ENCODE measurements around the gene TTLL6.

TTLL6 gene

DNA sequence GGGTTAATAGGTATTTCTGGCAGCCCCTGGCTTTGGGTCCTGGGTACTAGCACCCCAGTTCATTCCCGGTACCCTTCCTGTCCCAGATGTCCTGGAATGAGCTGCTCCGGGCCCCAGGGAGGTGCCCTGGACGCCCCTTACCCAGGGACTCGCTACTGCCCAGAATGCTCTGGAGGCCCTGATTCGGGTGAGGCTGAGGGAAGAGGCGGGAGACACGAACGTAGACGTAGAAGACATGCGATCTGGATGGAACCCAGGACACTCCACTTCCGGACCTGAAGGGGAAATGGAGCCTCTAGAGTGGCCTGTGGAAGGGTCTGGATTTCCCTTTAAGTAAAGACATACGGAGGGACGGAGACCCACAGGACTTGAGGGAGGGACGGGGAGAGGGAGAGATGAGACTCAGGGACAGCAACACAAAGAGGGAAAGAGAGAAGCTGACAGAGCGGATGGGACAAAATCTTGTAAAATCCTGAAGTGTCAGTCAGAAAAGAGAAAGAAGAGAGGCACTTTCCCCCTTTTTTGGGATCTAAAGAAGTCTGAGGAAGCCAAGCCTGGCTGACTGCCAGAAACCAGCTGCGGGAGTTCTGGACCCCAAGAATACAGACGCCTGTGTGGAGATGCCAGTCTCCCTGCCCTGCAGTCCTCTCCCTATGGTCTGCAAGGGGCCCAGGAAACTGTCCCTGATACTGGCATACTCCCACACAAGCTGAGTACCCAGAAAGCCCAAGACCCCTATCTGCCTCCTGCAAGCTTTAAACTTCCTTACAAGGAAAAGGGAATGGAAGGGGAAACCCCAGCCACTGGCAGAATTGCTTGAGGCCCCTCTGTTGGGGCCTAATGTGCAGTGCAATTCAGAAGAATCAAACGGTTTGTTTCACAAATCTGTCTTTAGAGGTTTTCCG is 87.4 kb downstream of the TTLL6 start:
- peak overlapping the region; percentile 37 for H3K4me3 ChIP-seq (ENCODE audit: low read depth, low read length)

DNA sequence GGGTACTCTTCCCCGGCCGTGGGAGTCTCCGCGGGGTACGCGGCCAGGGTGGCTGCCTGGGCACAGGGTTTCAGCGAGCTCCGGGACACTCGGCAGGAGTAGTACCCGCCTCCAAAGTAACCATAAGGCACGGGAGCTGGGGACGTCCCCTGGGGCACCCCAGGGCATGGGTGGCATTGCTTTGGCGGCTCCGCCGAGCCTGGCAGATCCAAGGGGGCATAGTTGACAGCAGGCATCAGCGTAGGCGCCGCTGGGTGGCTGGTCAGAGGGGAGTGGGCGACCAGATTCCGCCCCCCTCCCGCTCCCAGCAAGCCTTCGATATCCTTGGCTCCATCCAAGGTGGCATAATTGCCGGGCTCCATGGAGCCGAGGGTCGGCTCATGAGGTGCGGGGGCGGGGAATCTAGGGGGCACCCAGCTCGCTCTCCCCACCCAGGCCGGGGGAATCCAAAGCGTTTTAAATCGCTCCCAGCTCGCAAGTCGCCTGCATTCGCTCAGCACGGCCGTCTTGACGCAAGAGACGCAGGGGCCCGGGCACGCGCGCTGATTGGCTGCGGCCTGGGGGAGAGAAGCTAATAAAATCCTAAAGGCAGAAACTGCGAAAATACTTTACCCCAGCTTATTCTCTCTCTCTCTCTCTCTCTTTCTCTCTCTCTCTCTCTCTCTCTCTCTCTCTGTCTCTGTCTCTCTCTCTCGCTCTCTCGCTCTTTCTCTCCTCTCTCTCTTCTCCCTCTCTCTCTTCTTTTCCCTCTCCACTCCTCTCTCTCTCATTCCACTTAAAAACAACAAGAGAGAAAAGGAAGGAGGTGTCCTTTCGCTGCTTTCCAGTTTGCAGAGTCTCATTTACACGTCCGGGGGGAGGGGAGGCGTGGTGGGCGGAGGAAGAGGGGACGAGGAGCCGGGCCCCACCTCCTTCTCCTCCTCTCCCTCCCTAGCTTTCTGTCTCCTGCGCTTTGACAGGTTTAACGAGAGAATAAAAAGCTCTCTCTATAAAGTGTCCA is 88.5 kb downstream of the TTLL6 start, which contains the start of gene HOXB13:
HOXB13 (minus strand) TSS at position 519 of the 1,000 bp plus-strand sequence; CDS start at position 362, 157 bp downstream.
- Histone ChIP-seq H3K4me1 (ENCODE audit: control insufficient read depth, insufficient read depth, low read length) (no peaks in the 10 kb centered on the region), H3K27me3 (ENCODE audit: control insufficient read depth, insufficient read depth, low read length) (peaks cover 100% of the 10 kb centered on the region), H3K9me3 (ENCODE audit: control insufficient read depth, insufficient read depth, low read length) (no peaks in the 10 kb centered on the region), H3K9ac (ENCODE audit: low read depth, low read length) (no peak within 1 kb of the TSS), H3K4me3 (ENCODE audit: low read depth, low read length) (peak within 1 kb of the TSS; percentile 37), H3K36me3 (ENCODE audit: control insufficient read depth, insufficient read depth, low read length) (no peaks in the 10 kb centered on the region)

More for the DNA sequence above, 87.4 kb downstream of the TTLL6 start:
- Histone ChIP-seq H3K27me3 (ENCODE audit: control insufficient read depth, insufficient read depth, low read length) (peaks cover 100% of the 10 kb centered on the region), H3K9ac (ENCODE audit: low read depth, low read length) (no peak overlapping the region), H3K4me1 (ENCODE audit: control insufficient read depth, insufficient read depth, low read length) (no peaks in the 10 kb centered on the region), H3K9me3 (ENCODE audit: control insufficient read depth, insufficient read depth, low read length) (no peaks in the 10 kb centered on the region), H3K36me3 (ENCODE audit: control insufficient read depth, insufficient read depth, low read length) (no peaks in the 10 kb centered on the region)

DNA sequence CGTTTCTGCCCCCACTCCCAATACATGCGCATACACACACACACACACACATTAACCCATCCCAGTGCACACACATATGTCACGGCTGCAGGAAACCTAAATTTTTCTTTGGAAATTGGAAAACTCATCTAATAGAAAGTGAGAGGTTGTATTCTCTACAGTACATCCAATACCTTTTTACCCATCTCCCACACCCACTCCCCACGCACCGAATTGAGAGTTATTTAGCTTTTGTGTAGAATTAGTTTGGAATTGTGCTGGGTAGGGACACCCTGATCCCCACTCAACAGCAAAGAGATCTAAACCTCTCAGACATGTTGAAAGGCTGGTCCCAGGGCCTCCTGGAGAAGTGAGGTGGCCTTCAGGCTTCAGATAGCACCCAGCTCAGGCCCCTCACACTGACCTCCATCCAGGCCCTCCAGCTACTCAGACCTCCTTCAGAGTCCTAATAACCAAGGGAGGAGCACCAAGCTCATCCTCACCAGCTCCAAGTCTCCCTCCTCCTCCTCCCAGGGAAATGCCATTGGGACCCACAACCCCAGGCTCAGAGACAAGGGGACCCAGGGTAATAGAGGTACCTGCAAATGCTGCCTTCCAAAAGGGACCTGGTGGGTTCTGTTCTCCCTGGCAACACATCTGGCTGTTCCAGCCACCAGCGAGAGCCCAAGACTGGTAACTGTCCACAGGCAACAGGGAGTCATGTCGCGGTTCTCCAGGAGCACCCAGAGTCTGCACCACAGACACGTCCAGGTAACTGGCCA is 89.4 kb downstream of the TTLL6 start:
- peak overlapping the region; percentile 28 for H3K4me3 ChIP-seq (ENCODE audit: low read depth, low read length)
- peaks cover 100% of the 10 kb centered on the region for H3K27me3 ChIP-seq (ENCODE audit: control insufficient read depth, insufficient read depth, low read length)
- H3K9me3 ChIP-seq (ENCODE audit: control insufficient read depth, insufficient read depth, low read length), result no peaks in the 10 kb centered on the region
- H3K4me1 ChIP-seq (ENCODE audit: control insufficient read depth, insufficient read depth, low read length), result no peaks in the 10 kb centered on the region
- no peaks in the 10 kb centered on the region for H3K36me3 ChIP-seq (ENCODE audit: control insufficient read depth, insufficient read depth, low read length)
- no peak overlapping the region for H3K9ac ChIP-seq (ENCODE audit: low read depth, low read length)

DNA sequence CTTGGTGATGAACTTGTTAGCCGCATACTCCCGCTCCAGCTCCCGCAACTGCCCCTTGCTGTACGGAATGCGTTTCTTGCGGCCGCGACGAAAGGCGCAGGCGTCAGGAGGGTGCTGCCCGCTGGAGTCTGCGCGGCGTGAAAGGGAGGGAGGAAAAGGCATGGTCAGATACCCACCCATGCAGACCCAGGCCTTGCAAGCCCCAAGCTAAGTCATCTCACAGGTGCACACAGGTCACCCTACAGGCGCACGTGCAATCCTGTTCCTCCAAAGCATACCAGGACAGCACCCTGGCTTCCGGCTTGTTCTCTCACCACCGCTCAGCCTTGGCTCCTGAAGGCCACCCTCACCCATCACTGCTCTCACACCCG is 90.1 kb downstream of the TTLL6 start:
- no peak overlapping the region for H3K9ac ChIP-seq (ENCODE audit: low read depth, low read length)
- H3K9me3 ChIP-seq (ENCODE audit: control insufficient read depth, insufficient read depth, low read length), result no peaks in the 10 kb centered on the region
- peaks cover 3% of the 10 kb centered on the region for H3K4me1 ChIP-seq (ENCODE audit: control insufficient read depth, insufficient read depth, low read length)
- peaks cover 100% of the 10 kb centered on the region for H3K27me3 ChIP-seq (ENCODE audit: control insufficient read depth, insufficient read depth, low read length)
- H3K36me3 ChIP-seq (ENCODE audit: control insufficient read depth, insufficient read depth, low read length), result no peaks in the 10 kb centered on the region
- peak overlapping the region; percentile 28 for H3K4me3 ChIP-seq (ENCODE audit: low read depth, low read length)

DNA sequence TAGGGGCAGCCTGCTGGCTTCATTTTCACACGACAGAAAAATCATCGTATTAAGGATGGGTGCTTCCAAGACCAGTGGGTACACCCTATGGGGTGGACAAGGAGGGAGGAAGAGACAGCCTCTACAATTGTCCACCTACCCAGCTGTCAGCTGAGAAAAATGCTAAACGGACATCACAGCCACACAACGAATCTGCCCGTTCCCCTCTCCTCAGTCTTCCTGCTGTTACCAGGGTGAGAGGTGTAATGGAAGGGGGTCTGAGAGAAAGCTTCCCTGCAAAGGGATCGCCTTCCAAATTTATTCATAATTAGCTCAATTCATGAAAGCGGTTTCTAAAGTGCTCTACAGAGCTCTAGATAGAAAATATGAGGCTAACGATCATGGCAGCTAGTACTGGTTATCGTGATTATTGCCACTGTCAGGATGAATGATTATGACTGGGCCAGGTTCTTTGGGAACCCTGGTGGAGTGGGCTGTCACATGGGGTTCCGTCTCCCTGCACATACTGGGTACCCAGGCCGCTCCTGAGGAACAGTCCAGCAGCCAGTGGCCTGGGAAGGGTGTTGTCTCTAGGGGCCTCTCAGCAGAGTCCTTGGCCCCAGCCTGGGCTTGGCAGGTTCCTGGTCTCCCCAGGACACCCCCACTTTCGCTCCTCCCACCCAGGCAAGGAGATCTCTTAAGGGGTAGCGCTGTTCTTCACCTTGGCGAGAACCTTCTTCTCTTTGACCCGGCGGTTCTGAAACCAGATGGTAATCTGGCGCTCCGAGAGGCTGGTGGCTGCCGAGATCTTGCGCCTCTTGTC is 90.7 kb downstream of the TTLL6 start:
- H3K9ac ChIP-seq (ENCODE audit: low read depth, low read length), result no peak overlapping the region
- H3K27me3 ChIP-seq (ENCODE audit: control insufficient read depth, insufficient read depth, low read length), result peaks cover 100% of the 10 kb centered on the region
- no peaks in the 10 kb centered on the region for H3K9me3 ChIP-seq (ENCODE audit: control insufficient read depth, insufficient read depth, low read length)
- peak overlapping the region; percentile 28 for H3K4me3 ChIP-seq (ENCODE audit: low read depth, low read length)
- H3K36me3 ChIP-seq (ENCODE audit: control insufficient read depth, insufficient read depth, low read length), result no peaks in the 10 kb centered on the region
- H3K4me1 ChIP-seq (ENCODE audit: control insufficient read depth, insufficient read depth, low read length), result peaks cover 3% of the 10 kb centered on the region

DNA sequence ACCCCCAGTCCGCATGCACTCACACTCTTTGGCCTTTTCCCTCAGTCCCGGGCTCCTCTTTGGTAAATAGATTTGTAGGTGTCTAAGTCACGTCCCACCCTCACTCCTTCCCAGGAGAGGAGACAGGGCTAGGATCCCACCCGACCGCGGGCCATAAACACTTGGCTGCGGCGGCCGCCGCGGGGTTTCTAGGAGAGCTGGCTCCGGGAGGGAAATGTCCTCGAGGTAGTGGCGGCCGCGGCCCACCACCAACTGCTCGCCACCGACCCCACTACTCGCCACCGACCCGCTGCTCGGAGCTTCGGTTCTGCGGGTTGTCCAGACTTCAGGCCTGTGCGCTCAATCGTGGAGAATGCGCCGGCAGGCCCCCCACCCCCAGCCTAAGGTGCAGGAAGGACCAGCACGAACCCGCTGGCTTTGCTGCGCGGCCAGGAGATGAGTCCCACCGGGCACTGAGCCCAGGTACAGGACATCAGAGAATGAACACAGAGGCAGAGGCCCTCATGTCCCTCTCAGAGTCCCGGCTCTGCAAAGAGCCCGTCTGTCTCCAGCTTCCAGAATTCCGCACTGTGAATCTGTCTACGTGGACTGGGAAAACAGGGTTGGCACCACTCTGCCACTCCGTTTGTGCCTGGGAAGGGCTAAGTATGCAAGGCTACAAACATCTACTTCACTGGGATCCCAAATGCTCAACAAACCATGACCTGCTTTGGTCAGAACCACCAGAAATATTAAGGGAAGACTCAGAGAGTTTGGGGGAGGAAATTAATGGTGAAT is 91.6 kb downstream of the TTLL6 start:
- Histone ChIP-seq H3K4me3 (ENCODE audit: low read depth, low read length) (peak overlapping the region; percentile 28), H3K9me3 (ENCODE audit: control insufficient read depth, insufficient read depth, low read length) (no peaks in the 10 kb centered on the region), H3K4me1 (ENCODE audit: control insufficient read depth, insufficient read depth, low read length) (peaks cover 3% of the 10 kb centered on the region), H3K27me3 (ENCODE audit: control insufficient read depth, insufficient read depth, low read length) (peaks cover 100% of the 10 kb centered on the region), H3K36me3 (ENCODE audit: control insufficient read depth, insufficient read depth, low read length) (no peaks in the 10 kb centered on the region), H3K9ac (ENCODE audit: low read depth, low read length) (no peak overlapping the region)

DNA sequence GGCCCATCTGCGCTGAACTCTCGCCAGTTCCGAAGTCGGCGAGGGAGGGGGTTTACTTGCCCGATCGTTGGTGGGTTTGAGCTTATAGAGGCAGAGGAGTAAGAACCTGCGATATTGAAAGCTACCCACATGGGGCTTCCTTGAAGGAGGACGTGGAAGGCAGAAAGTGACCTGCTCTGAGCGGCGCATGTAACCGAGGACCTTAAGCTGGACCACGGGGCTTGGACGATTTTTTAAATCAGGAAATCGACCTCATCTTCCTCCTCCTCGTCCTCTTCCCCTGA is 92.1 kb downstream of the TTLL6 start:
- Histone ChIP-seq H3K36me3 (ENCODE audit: control insufficient read depth, insufficient read depth, low read length) (no peaks in the 10 kb centered on the region), H3K27me3 (ENCODE audit: control insufficient read depth, insufficient read depth, low read length) (peaks cover 100% of the 10 kb centered on the region), H3K4me3 (ENCODE audit: low read depth, low read length) (peak overlapping the region; percentile 28), H3K9me3 (ENCODE audit: control insufficient read depth, insufficient read depth, low read length) (no peaks in the 10 kb centered on the region), H3K4me1 (ENCODE audit: control insufficient read depth, insufficient read depth, low read length) (peaks cover 6% of the 10 kb centered on the region), H3K9ac (ENCODE audit: low read depth, low read length) (no peak overlapping the region)

DNA sequence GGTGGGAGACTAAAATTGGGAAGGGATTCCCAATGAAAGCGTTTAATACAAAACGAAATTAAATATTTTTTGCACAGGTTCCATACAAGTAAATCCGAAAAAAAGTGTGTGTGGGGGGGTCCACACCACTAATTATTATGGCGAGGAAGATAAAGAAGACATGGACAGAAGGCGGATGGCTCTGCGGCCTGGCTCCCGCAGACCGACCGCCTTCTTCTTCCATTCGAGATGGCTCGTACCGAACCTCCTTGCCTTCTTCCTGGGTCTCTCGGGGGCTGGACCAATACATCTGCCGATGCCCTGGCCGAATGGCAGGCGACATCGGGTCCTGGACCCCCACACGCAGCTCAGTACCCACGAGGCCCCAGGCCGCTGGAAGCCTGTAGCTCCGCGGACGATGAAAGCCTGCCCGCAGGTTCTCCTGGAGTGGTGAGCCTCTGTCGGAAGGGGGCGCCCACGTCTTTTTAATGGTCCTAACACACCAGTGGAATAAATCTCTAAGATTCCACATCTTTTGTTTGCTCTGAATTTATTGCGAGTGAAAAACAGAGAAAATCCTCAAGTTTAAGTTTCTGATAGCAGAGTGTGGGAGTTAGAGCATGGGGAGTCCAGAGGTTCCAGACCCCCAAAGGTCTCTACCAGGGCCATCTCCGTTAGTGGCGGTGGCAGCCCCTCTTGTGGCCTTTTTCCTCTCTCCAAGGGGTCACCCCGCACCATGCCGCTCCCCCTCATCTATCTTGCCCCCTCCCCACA is 92.6 kb downstream of the TTLL6 start:
- peaks cover 7% of the 10 kb centered on the region for H3K4me1 ChIP-seq (ENCODE audit: control insufficient read depth, insufficient read depth, low read length)
- H3K4me3 ChIP-seq (ENCODE audit: low read depth, low read length), result peak overlapping the region; percentile 28
- peaks cover 100% of the 10 kb centered on the region for H3K27me3 ChIP-seq (ENCODE audit: control insufficient read depth, insufficient read depth, low read length)
- H3K9ac ChIP-seq (ENCODE audit: low read depth, low read length), result no peak overlapping the region
- H3K9me3 ChIP-seq (ENCODE audit: control insufficient read depth, insufficient read depth, low read length), result no peaks in the 10 kb centered on the region
- no peaks in the 10 kb centered on the region for H3K36me3 ChIP-seq (ENCODE audit: control insufficient read depth, insufficient read depth, low read length)

DNA sequence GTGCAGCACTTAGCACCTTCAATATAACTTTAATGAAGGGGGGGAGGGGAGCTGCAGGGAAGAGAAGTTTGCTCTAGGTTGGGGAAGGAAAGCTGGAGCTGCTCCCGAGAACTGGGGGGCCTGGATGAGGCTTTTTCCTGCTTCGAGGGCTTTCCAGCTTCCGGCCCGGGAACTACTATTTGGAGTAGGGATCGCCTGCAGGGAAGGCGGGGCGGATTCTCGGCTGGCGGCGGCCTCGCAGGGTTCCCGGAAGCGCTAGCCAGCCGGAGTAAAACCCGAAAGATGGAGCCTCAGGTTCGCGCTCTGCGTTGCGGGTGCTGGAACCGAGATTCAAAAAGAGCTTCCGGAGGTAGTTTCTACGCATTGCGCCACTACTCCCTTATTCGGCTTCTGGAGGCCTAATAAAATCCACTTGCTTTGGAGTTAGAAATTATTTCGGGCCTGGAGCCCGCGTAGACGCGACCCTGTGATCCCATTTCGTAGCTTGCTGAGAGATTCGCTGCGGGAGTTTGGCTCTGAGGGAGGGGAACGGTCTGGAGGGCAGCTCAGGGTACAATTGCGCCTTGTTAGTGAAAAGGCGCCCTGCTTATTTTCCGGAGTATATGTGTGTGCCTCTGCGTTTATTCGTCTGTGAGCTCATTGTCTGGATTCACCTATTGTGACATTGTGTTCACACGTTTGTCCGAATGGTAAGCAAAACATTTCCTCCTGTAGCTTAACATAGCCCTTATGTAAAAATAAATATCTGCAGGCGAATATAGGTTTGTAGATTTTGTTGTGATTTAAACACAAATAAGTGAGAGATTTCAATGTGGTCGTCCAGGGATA is 93.4 kb downstream of the TTLL6 start:
- peaks cover 100% of the 10 kb centered on the region for H3K27me3 ChIP-seq (ENCODE audit: control insufficient read depth, insufficient read depth, low read length)
- no peak overlapping the region for H3K9ac ChIP-seq (ENCODE audit: low read depth, low read length)
- H3K36me3 ChIP-seq (ENCODE audit: control insufficient read depth, insufficient read depth, low read length), result no peaks in the 10 kb centered on the region
- H3K4me3 ChIP-seq (ENCODE audit: low read depth, low read length), result peak overlapping the region; percentile 12
- H3K9me3 ChIP-seq (ENCODE audit: control insufficient read depth, insufficient read depth, low read length), result no peaks in the 10 kb centered on the region
- H3K4me1 ChIP-seq (ENCODE audit: control insufficient read depth, insufficient read depth, low read length), result peaks cover 7% of the 10 kb centered on the region
